Neural cell (in vitro differentiated cells): ENCODE measurements around the gene PKN1.

Experiments
- CTCF ChIP-seq: fragments of 450-650 bp; IDR thresholded peaks from 2 replicates; pipeline ENCODE4 v1.5.1; 2014; ENCODE audit warnings: antibody characterized with exemption, mild to moderate bottlenecking, moderate library complexity; ENCODE audit not compliant: poor library complexity, severe bottlenecking
- EP300 ChIP-seq: fragments of 450-650 bp; conservative IDR thresholded peaks from 2 replicates; pipeline ENCODE4 v1.6.1; 2014; ENCODE audit warnings: antibody characterized with exemption, mild to moderate bottlenecking, moderate library complexity; ENCODE audit not compliant: poor library complexity, severe bottlenecking
- EZH2 ChIP-seq: fragments of 200-600, 300-800 bp; shearing (Covaris generic), sonication (generic); IDR thresholded peaks from 2 replicates; pipeline ENCODE4 v1.6.1; 2014; ENCODE audit warnings: antibody characterized with exemption, low read length, borderline replicate concordance, mild to moderate bottlenecking; ENCODE audit not compliant: insufficient read depth, poor library complexity, severe bottlenecking
- MXI1 ChIP-seq: fragments of 450-650 bp; conservative IDR thresholded peaks from 2 replicates; pipeline ENCODE4 v1.6.1; 2014; ENCODE audit warnings: antibody characterized with exemption, mild to moderate bottlenecking; ENCODE audit not compliant: poor library complexity, severe bottlenecking
- POLR2AphosphoS5 ChIP-seq: IDR thresholded peaks from 2 replicates; pipeline ENCODE4 v1.6.1; 2012
- RAD21 ChIP-seq: fragments of 450-650 bp; conservative IDR thresholded peaks from 2 replicates; pipeline ENCODE4 v1.6.1; 2014; ENCODE audit warnings: antibody characterized with exemption, mild to moderate bottlenecking, moderate library complexity
- REST ChIP-seq: IDR thresholded peaks from 2 replicates; pipeline ENCODE4 v1.6.1; 2012; ENCODE audit warnings: borderline replicate concordance
- SMC3 ChIP-seq: fragments of 450-650 bp; conservative IDR thresholded peaks from 2 replicates; pipeline ENCODE4 v1.6.1; 2014; ENCODE audit warnings: antibody characterized with exemption, mild to moderate bottlenecking, moderate library complexity; ENCODE audit not compliant: poor library complexity
- TAF1 ChIP-seq: IDR thresholded peaks from 2 replicates; pipeline ENCODE4 v1.6.1; 2012; ENCODE audit warnings: low read depth

GRCh38 chr19:14473073-14473977, 40.2 kb downstream of the PKN1 start:
- no peak for TF ChIP-seq EZH2
- no peak for TF ChIP-seq CTCF
- no peak for TF ChIP-seq RAD21
- no peak for TF ChIP-seq MXI1
- TF ChIP-seq EP300 = no peak
- TF ChIP-seq SMC3 = no peak
- no peak for TF ChIP-seq REST
- TF ChIP-seq POLR2AphosphoS5 = no peak
- TF ChIP-seq TAF1 = no peak
